SK-N-SH (cell line): ENCODE data around the gene MRPL21. TPM values are rescaled to one million over a fixed set of nuclear protein-coding genes. Genes with fewer than 3 reads are reported as not detected.

Source experiments
- CTCF ChIA-PET: fragments of 300-600, 350-600 bp; formaldehyde crosslinking; extraction: SDS; loops from one replicate; lab custom pipeline; 2021; lab: Yijun Ruan, JAX
- POLR2A ChIA-PET: fragments of 350-600 bp; sonication (Branson Sonifier 250); formaldehyde crosslinking; extraction: SDS; loops from one replicate; lab custom pipeline; 2020; ENCODE audit warnings: antibody characterized with exemption, inconsistent platforms; lab: Yijun Ruan, JAX
- DNase-seq: peaks from one replicate; pipeline ENCODE4 v3.0.0; 2012
- H2AFZ ChIP-seq: fragments of 200-600 bp; sonication (generic); 2 replicates; pipeline ENCODE4 v1.8.1; 2016; ENCODE audit warnings: antibody characterized with exemption, mild to moderate bottlenecking, low read depth
- H3F3A ChIP-seq: fragments of 200-600 bp; sonication (generic); replicated peaks from 2 replicates; pipeline ENCODE3; 2016; ENCODE audit warnings: antibody characterized with exemption, mild to moderate bottlenecking; ENCODE audit not compliant: insufficient read depth
- H3K27ac ChIP-seq, 2 experiments: fragments of 200-500 bp in 1 of 2; fragments of 200-600 bp in 1 of 2; sonication (Bioruptor generic) in 1 of 2; sonication (generic), shearing (Covaris generic) in 1 of 2; 2 replicates each; pipeline versions ENCODE4 v1.5.1 to v1.6.1; 2014 to 2016; ENCODE audit warnings: low read depth in 2 of 2, inconsistent platforms in 1 of 2, low read length in 1 of 2, mild to moderate bottlenecking in 1 of 2, mixed read lengths in 1 of 2
- H3K27me3 ChIP-seq: fragments of 200-600 bp; sonication (generic), shearing (Covaris generic); 2 replicates; pipeline ENCODE4 v1.6.1; 2016; ENCODE audit warnings: mixed run types; ENCODE audit not compliant: insufficient read depth
- H3K36me3 ChIP-seq, 2 experiments: fragments of 200-500 bp in 1 of 2; fragments of 200-600 bp in 1 of 2; sonication (Bioruptor generic) in 1 of 2; sonication (generic) in 1 of 2; replicated peaks in 1 of 2; 2 replicates each; pipeline versions ENCODE3 to v1.5.1; 2014 to 2016; ENCODE audit warnings: low read length in 1 of 2, mild to moderate bottlenecking in 1 of 2; ENCODE audit not compliant: insufficient read depth in 2 of 2, control insufficient read depth in 1 of 2
- H3K4me1 ChIP-seq, 2 experiments: fragments of 200-500 bp in 1 of 2; fragments of 200-600 bp in 1 of 2; sonication (Bioruptor generic) in 1 of 2; sonication (generic), shearing (Covaris generic) in 1 of 2; 2 replicates each; pipeline versions ENCODE4 v1.5.1 to v1.6.1; 2014 to 2016; ENCODE audit warnings: low read depth in 1 of 2, low read length in 1 of 2, mixed run types in 1 of 2; ENCODE audit not compliant: insufficient read depth in 2 of 2, control insufficient read depth in 1 of 2
- H3K4me2 ChIP-seq: fragments of 200-600 bp; sonication (generic), shearing (Covaris generic); 2 replicates; pipeline ENCODE4 v1.6.1; 2017; ENCODE audit warnings: mixed run types
- H3K4me3 ChIP-seq, 2 experiments: fragments of 200-500 bp in 1 of 2; fragments of 200-600 bp in 1 of 2; sonication (Bioruptor generic) in 1 of 2; sonication (generic), shearing (Covaris generic) in 1 of 2; 2 replicates each; pipeline versions ENCODE4 v1.5.1 to v1.8.1; 2014 to 2016; ENCODE audit warnings: low read depth in 2 of 2, inconsistent platforms in 1 of 2, low read length in 1 of 2, mild to moderate bottlenecking in 1 of 2, mixed read lengths in 1 of 2, moderate library complexity in 1 of 2
- H3K79me2 ChIP-seq: fragments of 200-600 bp; sonication (generic); 2 replicates; pipeline ENCODE4 v1.8.1; 2017; ENCODE audit warnings: mild to moderate bottlenecking; ENCODE audit not compliant: insufficient read depth
- H3K9ac ChIP-seq: fragments of 200-600 bp; sonication (generic); 2 replicates; pipeline ENCODE4 v1.6.1; 2017; ENCODE audit warnings: mixed run types
- H3K9me2 ChIP-seq: fragments of 200-600 bp; sonication (generic); 2 replicates; pipeline ENCODE4 v1.6.1; 2017; ENCODE audit warnings: mixed run types
- H3K9me3 ChIP-seq: fragments of 200-600 bp; sonication (generic); 2 replicates; pipeline ENCODE4 v1.6.1; 2017; ENCODE audit warnings: mixed run types, mild to moderate bottlenecking, moderate library complexity
- H4K20me1 ChIP-seq: fragments of 200-600 bp; sonication (generic); 2 replicates; pipeline ENCODE4 v1.6.1; 2017; ENCODE audit warnings: mild to moderate bottlenecking, mixed run types; ENCODE audit not compliant: insufficient read depth
- CHD2 ChIP-seq: fragments of 150-350 bp; IDR thresholded peaks from 2 replicates; pipeline ENCODE4 v1.6.1; 2018; ENCODE audit warnings: low read length; ENCODE audit not compliant: partially characterized antibody
- ELF1 ChIP-seq: IDR thresholded peaks from 2 replicates; pipeline ENCODE4 v1.4.0; 2012
- EZH2phosphoT487 ChIP-seq: fragments of 200-600 bp; sonication (generic); IDR thresholded peaks from 2 replicates; pipeline ENCODE4 v1.6.1; 2017; ENCODE audit warnings: low read depth, mixed run types, mild to moderate bottlenecking, antibody characterized with exemption, moderate library complexity, borderline replicate concordance
- FOSL2 ChIP-seq: IDR thresholded peaks from 2 replicates; pipeline ENCODE4 v1.4.0; 2012; ENCODE audit warnings: low read depth, mild to moderate bottlenecking, moderate library complexity, borderline replicate concordance
- GABPA ChIP-seq: IDR thresholded peaks from 2 replicates; pipeline ENCODE4 v1.4.0; 2012; ENCODE audit warnings: low read depth, mild to moderate bottlenecking
- GATA2 ChIP-seq: sonication (generic); formaldehyde crosslinking; IDR thresholded peaks from 2 replicates; pipeline ENCODE4 v1.5.0; 2020; ENCODE audit warnings: mild to moderate bottlenecking, missing genetic modification reagents
- JUND ChIP-seq: IDR thresholded peaks from 2 replicates; pipeline ENCODE4 v1.4.0; 2012
- MAX ChIP-seq: IDR thresholded peaks from 2 replicates; pipeline ENCODE4 v1.4.0; 2012; ENCODE audit warnings: low read depth
- MXI1 ChIP-seq: IDR thresholded peaks from 2 replicates; pipeline ENCODE4 v1.6.1; 2012; ENCODE audit warnings: mild to moderate bottlenecking, low read depth, low read length, improper control_type of control experiment
- PBX3 ChIP-seq: IDR thresholded peaks from 2 replicates; pipeline ENCODE4; 2012
- RCOR1 ChIP-seq: fragments of 150-350 bp; IDR thresholded peaks from 2 replicates; pipeline ENCODE4 v1.6.1; 2017; ENCODE audit warnings: antibody characterized with exemption, low read length
- REST ChIP-seq: IDR thresholded peaks from 2 replicates; pipeline ENCODE4 v1.6.1; 2012; ENCODE audit warnings: mild to moderate bottlenecking, low read depth, low read length, moderate library complexity
- RFX5 ChIP-seq: IDR thresholded peaks from 2 replicates; pipeline ENCODE4 v1.6.1; 2012; ENCODE audit warnings: mild to moderate bottlenecking, improper control_type of control experiment, low read length
- SIN3A ChIP-seq: IDR thresholded peaks from 2 replicates; pipeline ENCODE4 v1.6.1; 2012; ENCODE audit warnings: low read depth, mild to moderate bottlenecking, low read length, moderate library complexity, borderline replicate concordance
- USF1 ChIP-seq: IDR thresholded peaks from 2 replicates; pipeline ENCODE4 v1.4.0; 2012; ENCODE audit warnings: low read depth, borderline replicate concordance
- YY1 ChIP-seq: IDR thresholded peaks from 2 replicates; pipeline ENCODE4 v1.4.0; 2012; ENCODE audit warnings: low read depth, mild to moderate bottlenecking
- ZBTB33 ChIP-seq: IDR thresholded peaks from 2 replicates; pipeline ENCODE4 v1.4.0; 2012; ENCODE audit warnings: low read depth, borderline replicate concordance
- WGBS: methylation state at CpG from one replicate; pipeline ENCODE4 v1.1.6; 2017; ENCODE audit warnings: low lambda C conversion rate; 5-methylcytosine and 5-hydroxymethylcytosine counted together
- polyA plus RNA-seq, 3 experiments: library from polyadenylated mRNA; depleted of rRNA; stranded (reverse); fragments of >200 nt; gene quantifications; 2 replicates each; pipeline ENCODE4 v1.2.3, GENCODE V29; 2012

The MRPL21 gene
- polyA plus RNA-seq, 1 of the 3 experiments (the other 2 are of a cell fraction) = 125 TPM

GRCh38 chr11:68842427-68843051 lies 61.1 kb downstream of the MRPL21 start:
- POLR2A ChIA-PET = no interaction called here
- CTCF ChIA-PET = interaction anchor here (0.5 to 2.4 kb wide), 3 partner anchors 44 to 196 kb away, joined by 3 to 12 read pairs (median 3); no protein-coding TSS in a partner anchor
- TF ChIP-seq PBX3 = no peak
- no peak for TF ChIP-seq YY1
- no peak for TF ChIP-seq GABPA
- TF ChIP-seq FOSL2 = no peak
- TF ChIP-seq RCOR1 = no peak
- TF ChIP-seq ELF1 = no peak
- TF ChIP-seq RFX5 = no peak
- no peak for TF ChIP-seq MXI1
- no peak for TF ChIP-seq JUND
- H3K27me3 ChIP-seq = no peaks in the 10 kb centered on the region
- H3K4me2 ChIP-seq = 0 out of 2 replicates have a peak overlapping the region, but pooled peaks have one; percentile 42
- H2AFZ ChIP-seq = no peak overlapping the region; the same call in 1 of the 2 replicates
- no peaks in the 10 kb centered on the region for H3K9me3 ChIP-seq
- DNase-seq = no peak
- peaks cover 20 to 23% of the 10 kb centered on the region in 2 experiments for H3K4me1 ChIP-seq
- H4K20me1 ChIP-seq = no peaks in the 10 kb centered on the region
- H3K9ac ChIP-seq = no peak overlapping the region
- H3K9me2 ChIP-seq = no peaks in the 10 kb centered on the region
- WGBS = 95% methylated on average over 25 of the region's 25 CpGs
- peak overlapping the region in 1 of 2 experiments; percentile 82; a peak in 1 of 4 replicates for H3K4me3 ChIP-seq
- peaks cover 29% of the 10 kb centered on the region for H3K79me2 ChIP-seq
- no peaks in the 10 kb centered on the region for H3K36me3 ChIP-seq
- H3F3A ChIP-seq = peaks cover 34% of the 10 kb centered on the region
- no peak overlapping the region for H3K27ac ChIP-seq

GRCh38 chr11:68841718-68842426 lies 61.8 kb downstream of the MRPL21 start, which contains the start of gene CPT1A:
Gene CPT1A, minus strand, starts transcription at chr11:68841916. Its CDS starts 26,442 bp downstream, at chr11:68815474.
- H3K9me3 ChIP-seq = no peaks in the 10 kb centered on the region
- ChIA-PET CTCF (interaction anchor here (0.9 to 2.4 kb wide), 3 partner anchors 14 to 49 kb away, joined by 3 to 12 read pairs (median 3); no protein-coding TSS in a partner anchor), POLR2A (no interaction called here)
- H3K4me2 ChIP-seq = peak within 1 kb of the TSS; percentile 87
- H3K9ac ChIP-seq = peak within 1 kb of the TSS; percentile 76; the same call in 1 of the 2 replicates
- H3K27me3 ChIP-seq = no peaks in the 10 kb centered on the region
- peak within 1 kb of the TSS; percentile 81 to 82 for H3K4me3 ChIP-seq
- H3K9me2 ChIP-seq = no peaks in the 10 kb centered on the region
- H3K36me3 ChIP-seq = no peaks in the 10 kb centered on the region
- peaks cover 34% of the 10 kb centered on the region for H3F3A ChIP-seq
- TF ChIP-seq REST (no peak), SIN3A (no peak), CHD2 (no peak), MAX (0 out of 2 replicates have a peak, but pooled peaks have one; percentile 26), FOSL2 (no peak), USF1 (no peak), GATA2 (CRISPR knock-in tag) (no peak), ZBTB33 (no peak), EZH2phosphoT487 (no peak)
- H4K20me1 ChIP-seq = no peaks in the 10 kb centered on the region
- H3K4me1 ChIP-seq = peaks cover 20 to 23% of the 10 kb centered on the region in 2 experiments
- H2AFZ ChIP-seq = peak within 1 kb of the TSS; percentile 84
- peak within 1 kb of the TSS; percentile 98 for H3K27ac ChIP-seq
- peak; percentile 94 for DNase-seq
- H3K79me2 ChIP-seq = peaks cover 36% of the 10 kb centered on the region
- WGBS = 42% methylated on average over 25 of the region's 82 CpGs
